MM.1S (cell line): Measurements from ENCODE around the gene ANKS3.

Source experiments
- CTCF ChIP-seq: fragments of 300-600 bp; sonication (generic); IDR thresholded peaks from 2 replicates; pipeline ENCODE4 v1.5.1; 2016; ENCODE audit warnings: antibody characterized with exemption, low read length, mixed read lengths
- EZH2 ChIP-seq: fragments of 300-600 bp; sonication (generic); optimal IDR thresholded peaks from 2 replicates; pipeline ENCODE3; 2017; ENCODE audit warnings: low read depth, mild to moderate bottlenecking, antibody characterized with exemption, low read length, mixed read lengths
- EZH2phosphoT487 ChIP-seq: fragments of 300-600 bp; sonication (generic); IDR thresholded peaks from 2 replicates; pipeline ENCODE4 v1.6.1; 2018; ENCODE audit warnings: antibody characterized with exemption, low read length

GRCh38 chr16:4690946-4691665 lies 43.0 kb downstream of the ANKS3 start:
- TF ChIP-seq CTCF: no peak
- TF ChIP-seq EZH2: no peak
- TF ChIP-seq EZH2phosphoT487: no peak
